Natural killer cell (primary cell): ENCODE data around the gene NEGR1. TPM values are rescaled to one million over a fixed set of nuclear protein-coding genes. Genes with fewer than 3 reads are reported as not detected.

Experiments used
- ATAC-seq, 3 donors: fragments of 150-1000 bp in 2 of 3; fragments of 200-7000 bp in 1 of 3; cut with Tn5 transposase; 1 replicate in 1 of 3; 2 replicates in 2 of 3; pipeline ENCODE4 v1.10.0; 2021; ENCODE audit warnings: mild to moderate bottlenecking in 2 of 3, moderate library complexity in 2 of 3
- DNase-seq, 2 donors: peaks; one replicate each; pipeline versions ENCODE4 v3.0.0 to v3.0.0-alpha.2; 2013 to 2021; ENCODE audit warnings: mixed read lengths in 1 of 2
- H3K27ac ChIP-seq: one replicate; pipeline ENCODE4 v1.5.1; 2013; ENCODE audit warnings: mild to moderate bottlenecking, low read length
- H3K27me3 ChIP-seq: one replicate; pipeline ENCODE4 v1.6.1; 2013; ENCODE audit warnings: low read length; ENCODE audit not compliant: control insufficient read depth, insufficient read depth
- H3K36me3 ChIP-seq: one replicate; pipeline ENCODE4 v1.6.1; 2013; ENCODE audit warnings: low read length; ENCODE audit not compliant: control insufficient read depth, insufficient read depth
- H3K4me1 ChIP-seq: one replicate; pipeline ENCODE4 v1.6.1; 2013; ENCODE audit warnings: low read length; ENCODE audit not compliant: control insufficient read depth, insufficient read depth
- H3K4me3 ChIP-seq: one replicate; pipeline ENCODE4 v1.5.1; 2013; ENCODE audit warnings: low read length
- H3K9me3 ChIP-seq: one replicate; pipeline ENCODE4 v1.6.1; 2013; ENCODE audit warnings: low read length; ENCODE audit not compliant: control insufficient read depth, insufficient read depth
- H3K27ac Mint-ChIP-seq, 2 donors: one replicate each; pipeline ENCODE4 v1.8.0; 2022; ENCODE audit warnings: mild to moderate bottlenecking in 2 of 2, mixed read lengths in 2 of 2, moderate library complexity in 1 of 2
- H3K27me3 Mint-ChIP-seq, 2 donors: one replicate each; pipeline ENCODE4 v1.8.0; 2022; ENCODE audit warnings: low read depth in 2 of 2, mixed read lengths in 2 of 2
- H3K36me3 Mint-ChIP-seq: one replicate; pipeline ENCODE4 v1.8.0; 2022; ENCODE audit warnings: mixed read lengths
- H3K4me1 Mint-ChIP-seq, 2 donors: one replicate each; pipeline ENCODE4 v1.8.0; 2022; ENCODE audit warnings: mixed read lengths in 2 of 2
- H3K4me3 Mint-ChIP-seq: one replicate; pipeline ENCODE4 v1.8.0; 2022; ENCODE audit warnings: mild to moderate bottlenecking, moderate library complexity, mixed read lengths
- H3K9me3 Mint-ChIP-seq, 2 donors: one replicate each; pipeline ENCODE4 v1.8.0; 2022; ENCODE audit warnings: mixed read lengths in 2 of 2
- WGBS: methylation state at CpG from one replicate; pipeline ENCODE4 v1.1.7; 2013; ENCODE audit warnings: missing lambda C conversion rate; ENCODE audit not compliant: insufficient coverage; 5-methylcytosine and 5-hydroxymethylcytosine counted together
- intact Hi-C: fragments of 100-400 bp; cut with micrococcal nuclease; formaldehyde crosslinking; loops from one replicate; pipeline ENCODE4 v1.14.2; 2022
- total RNA-seq, 4 donors: library from RNA; stranded (reverse); fragments of 120-200 nt in 1 of 4; gene quantifications; one replicate each; pipeline versions ENCODE4 v1.2.3 to v1.2.4, GENCODE V29; 2013 to 2022
- TF ChIP-seq, protein P1 (sequence below): fragments of 200-600 bp; IDR thresholded peaks from one replicate; pipeline ENCODE4 v1.8.0; 2022; ENCODE audit warnings: antibody characterized with exemption

The NEGR1 gene
- 1 to 10 TPM in 1 of 3 donors, under 1 TPM in 1, not detected in 1; 0.55 to 1.3 TPM for total RNA-seq
- total RNA-seq (2013) = 1.6 TPM

DNA sequence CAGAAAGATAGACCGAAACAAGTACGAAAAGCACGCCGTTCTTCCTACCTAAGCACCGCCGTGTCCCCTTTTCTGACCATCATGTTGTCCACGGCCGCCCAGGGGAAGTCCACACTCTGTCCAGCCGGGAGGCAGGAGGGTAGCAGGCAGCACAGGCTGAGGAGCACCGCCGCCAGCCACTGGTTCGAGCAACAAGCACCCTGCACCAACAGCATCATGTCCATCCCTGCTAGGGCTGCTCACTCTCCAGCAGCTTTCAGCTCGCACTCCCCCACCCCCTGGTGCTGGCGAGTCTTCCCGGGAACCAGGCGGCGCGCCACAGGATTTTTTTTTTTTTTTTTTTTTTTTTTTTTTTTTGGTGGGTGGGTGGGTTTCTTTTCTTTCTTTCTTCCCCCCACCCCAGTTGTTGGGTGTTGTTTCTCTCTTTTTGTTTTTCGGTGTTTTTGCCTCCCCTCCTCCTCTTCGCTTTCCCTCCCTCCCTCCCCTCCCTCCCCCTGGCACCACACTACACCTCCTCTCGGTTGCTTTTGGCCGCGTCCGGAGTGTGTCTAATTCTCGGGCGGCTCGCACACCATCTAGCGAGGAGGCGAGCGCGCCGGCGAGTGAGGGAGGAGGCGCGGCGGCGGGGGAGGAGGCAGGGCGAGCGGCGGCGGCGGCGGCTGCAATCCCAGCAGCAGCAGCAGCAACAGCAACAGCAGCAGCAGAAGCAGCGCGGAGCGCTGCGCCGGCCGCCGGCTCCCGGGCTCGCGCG is at the start of gene NEGR1:
Gene NEGR1, minus strand, starts transcription at position 269 of the 751 bp plus-strand sequence.
- Mint-ChIP-seq H3K27ac (peak within 1 kb of the TSS in 1 of 2 donors; percentile 2), H3K4me3 (no peak within 1 kb of the TSS), H3K36me3 (no peaks in the 10 kb centered on the region), H3K9me3 (no peaks in the 10 kb centered on the region), H3K27me3 (no peaks in the 10 kb centered on the region), H3K4me1 (peaks cover 16 to 19% of the 10 kb centered on the region in 2 donors)
- intact Hi-C loops = loop anchor here (5.0 to 10.0 kb wide), 2 partner anchors 62 to 1915 kb away; partner anchors contain the start of genes FPGT and LRRIQ3
- Histone ChIP-seq H3K36me3 (no peaks in the 10 kb centered on the region), H3K27me3 (no peaks in the 10 kb centered on the region), H3K4me3 (peak within 1 kb of the TSS; percentile 73), H3K27ac (peak within 1 kb of the TSS; percentile 84), H3K4me1 (peaks cover 5% of the 10 kb centered on the region), H3K9me3 (no peaks in the 10 kb centered on the region)
- ATAC-seq (peak; percentile 82 to 88 (median 82)), DNase-seq (peak; percentile 54 to 67)
- TF ChIP-seq, protein P1, sequence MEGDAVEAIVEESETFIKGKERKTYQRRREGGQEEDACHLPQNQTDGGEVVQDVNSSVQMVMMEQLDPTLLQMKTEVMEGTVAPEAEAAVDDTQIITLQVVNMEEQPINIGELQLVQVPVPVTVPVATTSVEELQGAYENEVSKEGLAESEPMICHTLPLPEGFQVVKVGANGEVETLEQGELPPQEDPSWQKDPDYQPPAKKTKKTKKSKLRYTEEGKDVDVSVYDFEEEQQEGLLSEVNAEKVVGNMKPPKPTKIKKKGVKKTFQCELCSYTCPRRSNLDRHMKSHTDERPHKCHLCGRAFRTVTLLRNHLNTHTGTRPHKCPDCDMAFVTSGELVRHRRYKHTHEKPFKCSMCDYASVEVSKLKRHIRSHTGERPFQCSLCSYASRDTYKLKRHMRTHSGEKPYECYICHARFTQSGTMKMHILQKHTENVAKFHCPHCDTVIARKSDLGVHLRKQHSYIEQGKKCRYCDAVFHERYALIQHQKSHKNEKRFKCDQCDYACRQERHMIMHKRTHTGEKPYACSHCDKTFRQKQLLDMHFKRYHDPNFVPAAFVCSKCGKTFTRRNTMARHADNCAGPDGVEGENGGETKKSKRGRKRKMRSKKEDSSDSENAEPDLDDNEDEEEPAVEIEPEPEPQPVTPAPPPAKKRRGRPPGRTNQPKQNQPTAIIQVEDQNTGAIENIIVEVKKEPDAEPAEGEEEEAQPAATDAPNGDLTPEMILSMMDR = no peak
- under 1% methylated on average over 48 of the region's 54 CpGs for WGBS

DNA sequence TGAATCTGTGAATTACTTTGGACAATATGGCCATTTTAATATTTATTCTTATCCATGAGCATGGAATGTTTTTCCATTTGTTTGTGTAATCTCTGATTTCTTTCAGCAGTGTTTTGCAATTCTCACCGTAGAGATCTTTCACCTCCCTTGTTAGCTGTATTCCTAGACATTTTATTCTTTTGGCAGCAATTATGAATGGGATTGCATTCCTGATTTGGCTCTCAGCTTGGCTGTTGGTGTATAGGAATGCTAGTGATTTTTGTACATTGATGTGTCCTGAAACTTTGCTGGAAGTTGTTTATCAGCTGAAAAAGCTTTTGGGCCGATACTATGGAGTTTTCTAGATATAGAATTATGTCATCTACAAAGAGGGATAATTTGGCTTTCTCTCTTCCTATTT is 44.2 kb upstream of the NEGR1 start:
- ATAC-seq (no peak), DNase-seq (no peak)
- Histone ChIP-seq H3K9me3 (no peaks in the 10 kb centered on the region), H3K4me3 (no peak overlapping the region), H3K36me3 (no peaks in the 10 kb centered on the region), H3K27ac (no peak overlapping the region), H3K4me1 (peaks cover 5% of the 10 kb centered on the region), H3K27me3 (no peaks in the 10 kb centered on the region)
- intact Hi-C loops = no loop called here
- 100% methylated on average over 1 of the region's 2 CpGs for WGBS
- TF ChIP-seq, protein P1 = no peak
- H3K36me3 Mint-ChIP-seq = no peaks in the 10 kb centered on the region
- H3K9me3 Mint-ChIP-seq = no peaks in the 10 kb centered on the region
- no peak overlapping the region for H3K27ac Mint-ChIP-seq
- no peaks in the 10 kb centered on the region for H3K27me3 Mint-ChIP-seq
- peaks cover 0 to 22% of the 10 kb centered on the region in 2 donors for H3K4me1 Mint-ChIP-seq
- no peak overlapping the region for H3K4me3 Mint-ChIP-seq

DNA sequence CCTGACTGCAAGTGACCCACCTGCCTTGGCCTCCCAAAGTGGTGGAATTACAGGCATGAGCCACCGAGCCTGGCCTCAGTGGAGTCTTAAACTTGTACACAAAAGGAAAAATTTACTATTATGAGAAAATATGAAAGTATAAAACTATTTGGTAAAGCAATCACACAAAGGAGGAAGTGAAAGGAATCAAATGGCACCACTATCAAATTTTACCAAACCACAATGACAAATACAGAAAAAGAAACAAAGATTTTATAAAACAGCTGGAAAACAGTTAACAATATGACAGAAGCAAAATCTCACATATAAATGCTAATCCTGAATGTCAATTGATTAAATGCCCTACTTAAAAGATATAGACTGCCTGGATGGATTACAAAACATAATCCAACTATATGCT is 42.1 kb upstream of the NEGR1 start:
- Histone ChIP-seq H3K27me3 (no peaks in the 10 kb centered on the region), H3K4me3 (no peak overlapping the region), H3K9me3 (no peaks in the 10 kb centered on the region), H3K36me3 (no peaks in the 10 kb centered on the region), H3K27ac (no peak overlapping the region), H3K4me1 (peaks cover 5% of the 10 kb centered on the region)
- Mint-ChIP-seq H3K27ac (no peak overlapping the region), H3K9me3 (no peaks in the 10 kb centered on the region), H3K27me3 (no peaks in the 10 kb centered on the region), H3K4me1 (peaks cover 0 to 22% of the 10 kb centered on the region in 2 donors), H3K36me3 (no peaks in the 10 kb centered on the region), H3K4me3 (no peak overlapping the region)
- intact Hi-C loops = no loop called here
- DNase-seq = no peak
- no peak for ATAC-seq
- TF ChIP-seq, protein P1 = no peak
- 80% methylated on average over 1 of the region's 1 CpG for WGBS
